NCI-H1105 (cell line): ENCODE data around the gene RTN1.

ENCODE experiments used
- DNase-seq: peaks from one replicate; lab custom pipeline; 2025; lab: John Stamatoyannopoulos, UW

The RTN1 gene

GRCh38 chr14:59788176-59788575 lies 82.4 kb downstream of the RTN1 start:
- DNase-seq, result no peak

- DNase-seq, result no peak
These were observed 83.4 kb downstream of the RTN1 start for GRCh38 chr14:59787045-59787674.

- no peak for DNase-seq
These were observed 84.9 kb downstream of the RTN1 start for GRCh38 chr14:59785629-59786028.

GRCh38 chr14:59782760-59783159 lies 87.8 kb downstream of the RTN1 start:
- no peak for DNase-seq

GRCh38 chr14:59777006-59777579 lies 93.5 kb downstream of the RTN1 start:
- no peak for DNase-seq

GRCh38 chr14:59776468-59776867 lies 94.1 kb downstream of the RTN1 start:
- DNase-seq, result no peak

GRCh38 chr14:59772233-59772632 lies 98.3 kb downstream of the RTN1 start:
- DNase-seq, result no peak

GRCh38 chr14:59771577-59771976 lies 99.0 kb downstream of the RTN1 start:
- peak; percentile 79 for DNase-seq

- DNase-seq, result no peak
These were observed 101.0 kb downstream of the RTN1 start for GRCh38 chr14:59769586-59769985.

- DNase-seq, result no peak
These were observed 101.7 kb downstream of the RTN1 start for GRCh38 chr14:59768855-59769375.

GRCh38 chr14:59761851-59762250 lies 108.7 kb downstream of the RTN1 start:
- DNase-seq, result no peak

- no peak for DNase-seq
These were observed 115.0 kb downstream of the RTN1 start for GRCh38 chr14:59755409-59756135.

- no peak for DNase-seq
These were observed 116.3 kb downstream of the RTN1 start for GRCh38 chr14:59754256-59754655.

- no peak for DNase-seq
These were observed 117.1 kb downstream of the RTN1 start for GRCh38 chr14:59753512-59753911.

- no peak for DNase-seq
These were observed 119.0 kb downstream of the RTN1 start for GRCh38 chr14:59751578-59751977.

- no peak for DNase-seq
These were observed 130.8 kb downstream of the RTN1 start for GRCh38 chr14:59739794-59740193.

GRCh38 chr14:59728304-59728703 lies 142.3 kb downstream of the RTN1 start:
- DNase-seq, result peak; percentile 75

GRCh38 chr14:59727073-59727661 lies 143.4 kb downstream of the RTN1 start:
- DNase-seq, result no peak

GRCh38 chr14:59711080-59711479 lies 159.5 kb downstream of the RTN1 start:
- no peak for DNase-seq

GRCh38 chr14:59707778-59708561 lies 162.6 kb downstream of the RTN1 start:
- DNase-seq, result no peak

- no peak for DNase-seq
These were observed 164.7 kb downstream of the RTN1 start for GRCh38 chr14:59705866-59706265.

GRCh38 chr14:59705245-59705644 lies 165.3 kb downstream of the RTN1 start:
- DNase-seq, result no peak
